Activated T-helper 1 cell treated with Interleukin-2 at 50 U/mL for 16 hours (primary cell): Measurements from ENCODE around the gene SSH3.

Source experiments
- DNase-seq: peaks from one replicate; pipeline ENCODE4 v3.0.0-alpha.2; 2020; ENCODE audit warnings: low read depth

SSH3 gene

GRCh38 chr11:67293090-67293489 lies 10.2 kb upstream of the SSH3 start:
- DNase-seq, result no peak

GRCh38 chr11:67295846-67296245 lies 7.5 kb upstream of the SSH3 start:
- DNase-seq, result no peak

GRCh38 chr11:67298786-67299185 lies 4.5 kb upstream of the SSH3 start:
- DNase-seq, result no peak

- DNase-seq, result no peak
Observed at GRCh38 chr11:67299471-67300191, 3.7 kb upstream of the SSH3 start.

GRCh38 chr11:67300256-67300755 lies 3.0 kb upstream of the SSH3 start:
- no peak for DNase-seq

- no peak for DNase-seq
Observed at GRCh38 chr11:67300756-67301312, 2.5 kb upstream of the SSH3 start.

GRCh38 chr11:67301313-67301921 lies 1.9 kb upstream of the SSH3 start:
- no peak for DNase-seq

- DNase-seq, result no peak
Observed at GRCh38 chr11:67301951-67302516, 1.3 kb upstream of the SSH3 start.

- DNase-seq, result no peak
Observed at GRCh38 chr11:67302571-67303131, 679 bp upstream of the SSH3 start.

GRCh38 chr11:67303835-67304411 lies 593 bp downstream of the SSH3 start:
- DNase-seq, result no peak

GRCh38 chr11:67304511-67305113 lies 1.3 kb downstream of the SSH3 start:
- no peak for DNase-seq

GRCh38 chr11:67306769-67307544 lies 3.6 kb downstream of the SSH3 start:
- no peak for DNase-seq

GRCh38 chr11:67307545-67308001 lies 4.2 kb downstream of the SSH3 start:
- DNase-seq, result no peak

GRCh38 chr11:67308031-67308866 lies 4.9 kb downstream of the SSH3 start:
- DNase-seq, result no peak

- DNase-seq, result no peak
Observed at GRCh38 chr11:67309166-67309565, 5.8 kb downstream of the SSH3 start.

- DNase-seq, result no peak
Observed at GRCh38 chr11:67309661-67310061, 6.3 kb downstream of the SSH3 start.

- no peak for DNase-seq
Observed at GRCh38 chr11:67310246-67311050, 7.1 kb downstream of the SSH3 start.

- DNase-seq, result no peak
Observed at GRCh38 chr11:67311051-67311555, 7.8 kb downstream of the SSH3 start.

- no peak for DNase-seq
Observed at GRCh38 chr11:67311556-67312082, 8.3 kb downstream of the SSH3 start.
